ENCODE results near the gene CCKAR. TPM values are rescaled to one million over a fixed set of nuclear protein-coding genes. Genes with fewer than 3 reads are reported as not detected.

The CCKAR gene
- total RNA-seq, 2 experiments from 2014 or later = not detected

DNA sequence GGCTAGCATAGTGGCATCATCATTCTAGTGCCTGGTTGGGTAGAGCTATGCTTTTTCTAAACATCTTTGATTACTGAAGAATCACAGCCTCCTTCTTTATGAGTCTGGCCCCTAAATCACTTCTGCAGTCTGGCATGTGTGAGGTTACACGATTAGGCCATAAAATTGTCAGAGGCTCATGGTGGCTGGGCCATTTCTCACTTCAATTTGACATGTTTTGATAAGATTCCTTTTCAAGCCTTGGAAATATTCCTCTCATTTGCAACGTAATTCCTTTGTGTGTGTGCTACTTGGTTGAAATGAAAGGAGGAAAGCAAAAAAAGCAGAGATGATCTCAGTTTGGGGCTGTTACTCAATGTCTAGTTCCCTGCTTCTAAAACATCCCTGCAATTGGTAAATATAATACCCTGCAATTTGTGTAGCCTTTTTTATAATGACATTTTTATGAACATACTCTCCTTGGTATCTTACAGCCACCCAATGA lies 6.2 kb downstream of the CCKAR start:
- Histone ChIP-seq H3K4me2 (ENCODE audit: low read length) (no peak overlapping the region), H3K36me3 (ENCODE audit: insufficient read depth, low read length) (no peaks in the 10 kb centered on the region), H3K27ac (ENCODE audit: low read depth, low read length, poor library complexity, severe bottlenecking) (no peak overlapping the region), H3K9me3 (ENCODE audit: low read length) (no peaks in the 10 kb centered on the region), H3K9me2 (ENCODE audit: insufficient read depth, low read length) (no peaks in the 10 kb centered on the region), H3K4me1 (ENCODE audit: insufficient read depth, low read length, poor library complexity, severe bottlenecking) (no peaks in the 10 kb centered on the region), H3K79me2 (ENCODE audit: insufficient read depth, low read depth, low read length) (no peaks in the 10 kb centered on the region), H3K4me3 (ENCODE audit: low read depth, low read length, poor library complexity, severe bottlenecking) (no peak overlapping the region), H2AFZ (ENCODE audit: low read length) (no peak overlapping the region), H4K20me1 (ENCODE audit: insufficient read depth, low read length) (no peaks in the 10 kb centered on the region)
- ChIA-PET POLR2A (interaction anchor here (0.6 kb wide), 1 partner anchor 539 kb away, joined by 3 read pairs; no protein-coding TSS in a partner anchor), CTCF (ENCODE audit: unreplicated experiment) (no interaction called here)
- intact Hi-C loops (cut with micrococcal nuclease; ENCODE audit: unreplicated experiment) = no loop called here
- BruUV-seq (replicated peaks) = no TSS peak
- no peak for DNase-seq (ENCODE audit: low spot score)
- no peak for TF ChIP-seq EZH2phosphoT487 (IDR thresholded peaks at IDR 0.05; ENCODE audit: borderline replicate concordance, low read depth, low read length)
- TF ChIP-seq, protein P1, sequence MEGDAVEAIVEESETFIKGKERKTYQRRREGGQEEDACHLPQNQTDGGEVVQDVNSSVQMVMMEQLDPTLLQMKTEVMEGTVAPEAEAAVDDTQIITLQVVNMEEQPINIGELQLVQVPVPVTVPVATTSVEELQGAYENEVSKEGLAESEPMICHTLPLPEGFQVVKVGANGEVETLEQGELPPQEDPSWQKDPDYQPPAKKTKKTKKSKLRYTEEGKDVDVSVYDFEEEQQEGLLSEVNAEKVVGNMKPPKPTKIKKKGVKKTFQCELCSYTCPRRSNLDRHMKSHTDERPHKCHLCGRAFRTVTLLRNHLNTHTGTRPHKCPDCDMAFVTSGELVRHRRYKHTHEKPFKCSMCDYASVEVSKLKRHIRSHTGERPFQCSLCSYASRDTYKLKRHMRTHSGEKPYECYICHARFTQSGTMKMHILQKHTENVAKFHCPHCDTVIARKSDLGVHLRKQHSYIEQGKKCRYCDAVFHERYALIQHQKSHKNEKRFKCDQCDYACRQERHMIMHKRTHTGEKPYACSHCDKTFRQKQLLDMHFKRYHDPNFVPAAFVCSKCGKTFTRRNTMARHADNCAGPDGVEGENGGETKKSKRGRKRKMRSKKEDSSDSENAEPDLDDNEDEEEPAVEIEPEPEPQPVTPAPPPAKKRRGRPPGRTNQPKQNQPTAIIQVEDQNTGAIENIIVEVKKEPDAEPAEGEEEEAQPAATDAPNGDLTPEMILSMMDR (conservative IDR thresholded peaks at IDR 0.05; ENCODE audit: low read length) = no peak

DNA sequence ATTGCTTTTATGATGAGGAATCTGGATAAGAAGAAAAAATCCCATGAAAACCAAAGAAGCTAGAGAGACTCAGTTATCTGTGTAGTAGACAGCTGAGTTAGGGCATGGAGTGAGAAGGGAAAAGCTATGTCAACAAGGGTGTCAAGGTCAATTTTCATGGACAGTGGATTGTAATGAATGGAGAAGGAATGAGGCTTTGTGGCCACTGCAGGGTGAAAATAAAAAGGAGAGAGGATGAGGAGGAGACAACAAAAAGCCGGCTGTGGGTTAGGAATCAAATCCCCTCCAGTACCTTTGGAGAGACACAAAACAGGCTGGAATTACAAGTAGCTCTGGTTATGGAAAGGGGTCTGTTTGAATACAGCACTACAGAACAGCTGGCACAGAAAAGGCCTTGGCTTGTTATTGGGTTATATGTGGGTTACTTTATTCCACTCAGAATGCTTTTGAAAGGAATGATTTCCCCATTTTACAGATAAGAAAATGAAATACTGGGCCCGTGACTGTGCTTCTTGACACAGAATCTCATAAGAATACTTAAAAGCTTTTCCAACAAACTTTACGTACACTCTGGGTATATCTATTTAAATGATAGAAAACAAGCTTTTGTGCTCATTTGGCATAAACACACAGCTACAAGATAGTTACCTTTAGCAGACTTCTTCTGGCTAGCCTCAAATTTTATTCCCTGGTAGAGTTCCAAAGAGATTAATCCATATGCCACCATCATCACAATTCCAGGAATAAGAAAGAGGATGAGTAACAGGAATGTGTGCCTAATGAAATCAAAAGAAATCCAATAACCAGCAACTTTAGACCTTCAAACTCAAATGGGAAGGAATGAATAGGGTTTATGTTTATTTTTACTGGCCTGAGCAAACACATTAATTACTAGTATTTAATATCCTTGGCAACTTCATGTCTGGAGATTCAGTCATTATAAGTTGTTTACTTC lies 7.5 kb downstream of the CCKAR start:
- Histone ChIP-seq H3K9me2 (ENCODE audit: insufficient read depth, low read length) (no peaks in the 10 kb centered on the region), H3K27ac (ENCODE audit: low read depth, low read length, poor library complexity, severe bottlenecking) (no peak overlapping the region), H3K4me1 (ENCODE audit: insufficient read depth, low read length, poor library complexity, severe bottlenecking) (no peaks in the 10 kb centered on the region), H2AFZ (ENCODE audit: low read length) (no peak overlapping the region), H4K20me1 (ENCODE audit: insufficient read depth, low read length) (no peaks in the 10 kb centered on the region), H3K79me2 (ENCODE audit: insufficient read depth, low read depth, low read length) (no peaks in the 10 kb centered on the region), H3K4me2 (ENCODE audit: low read length) (no peak overlapping the region), H3K9me3 (ENCODE audit: low read length) (no peaks in the 10 kb centered on the region), H3K4me3 (ENCODE audit: low read depth, low read length, poor library complexity, severe bottlenecking) (no peak overlapping the region), H3K36me3 (ENCODE audit: insufficient read depth, low read length) (no peaks in the 10 kb centered on the region)
- DNase-seq (ENCODE audit: low spot score) = no peak
- POLR2A ChIA-PET = interaction anchor here (0.5 to 1.1 kb wide), 6 partner anchors 20 to 1024 kb away, joined by 3 to 4 read pairs (median 4); no protein-coding TSS in a partner anchor
- intact Hi-C loops (cut with micrococcal nuclease; ENCODE audit: unreplicated experiment) = no loop called here
- no TSS peak for BruUV-seq (replicated peaks)
- TF ChIP-seq, protein P1 (conservative IDR thresholded peaks at IDR 0.05; ENCODE audit: low read length) = no peak
- TF ChIP-seq EZH2phosphoT487 (IDR thresholded peaks at IDR 0.05; ENCODE audit: borderline replicate concordance, low read depth, low read length) = no peak
- CTCF ChIA-PET (ENCODE audit: unreplicated experiment) = no interaction called here

DNA sequence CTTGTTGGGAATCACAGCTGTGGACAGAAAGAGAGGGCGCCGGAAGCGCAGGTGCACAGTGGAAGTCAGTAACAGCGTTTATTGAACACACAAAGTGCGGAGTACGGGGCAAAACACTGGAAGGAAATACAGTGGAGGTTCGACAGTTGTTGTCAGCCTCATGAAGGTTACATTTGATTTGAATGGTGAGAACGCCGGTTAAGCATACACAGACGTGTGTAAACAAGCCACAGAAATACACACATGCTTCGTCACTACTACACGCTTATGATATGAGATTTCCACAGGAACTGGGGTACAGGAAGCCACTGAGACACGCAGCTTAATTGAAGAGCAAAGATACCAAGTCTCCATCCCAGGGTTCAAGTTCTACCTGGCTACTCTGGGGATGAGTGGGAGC lies 12.0 kb downstream of the CCKAR start:
- no peak overlapping the region for H2AFZ ChIP-seq (ENCODE audit: low read length)
- H3K79me2 ChIP-seq (ENCODE audit: insufficient read depth, low read depth, low read length) = no peaks in the 10 kb centered on the region
- no peaks in the 10 kb centered on the region for H4K20me1 ChIP-seq (ENCODE audit: insufficient read depth, low read length)
- CTCF ChIA-PET (ENCODE audit: unreplicated experiment) = no interaction called here
- intact Hi-C loops (cut with micrococcal nuclease; ENCODE audit: unreplicated experiment) = no loop called here
- H3K27ac ChIP-seq (ENCODE audit: low read depth, low read length, poor library complexity, severe bottlenecking) = no peak overlapping the region
- H3K36me3 ChIP-seq (ENCODE audit: insufficient read depth, low read length) = no peaks in the 10 kb centered on the region
- no peak overlapping the region for H3K4me3 ChIP-seq (ENCODE audit: low read depth, low read length, poor library complexity, severe bottlenecking)
- H3K4me2 ChIP-seq (ENCODE audit: low read length) = no peak overlapping the region
- H3K9me2 ChIP-seq (ENCODE audit: insufficient read depth, low read length) = no peaks in the 10 kb centered on the region
- no peaks in the 10 kb centered on the region for H3K9me3 ChIP-seq (ENCODE audit: low read length)
- DNase-seq (ENCODE audit: low spot score) = no peak
- no peaks in the 10 kb centered on the region for H3K4me1 ChIP-seq (ENCODE audit: insufficient read depth, low read length, poor library complexity, severe bottlenecking)
- TF ChIP-seq EZH2phosphoT487 (IDR thresholded peaks at IDR 0.05; ENCODE audit: borderline replicate concordance, low read depth, low read length) = no peak
- TF ChIP-seq, protein P1 (conservative IDR thresholded peaks at IDR 0.05; ENCODE audit: low read length) = no peak
- POLR2A ChIA-PET = no interaction called here
- BruUV-seq (replicated peaks) = no TSS peak

All from OCI-LY7 (cell line).